SK-N-SH treated with all-trans-retinoic acid at 6 μM for 48 hours (cell line): ENCODE results near the gene IGF2R.

Experiments
- ATAC-seq: fragments of 200-7000 bp; cut with Tn5 transposase; 3 replicates; pipeline ENCODE4 v1.9.1; 2020; ENCODE audit warnings: mild to moderate bottlenecking, moderate library complexity
- ARNTL ChIP-seq: fragments of 450-650 bp; formaldehyde crosslinking; IDR thresholded peaks from 2 replicates; pipeline ENCODE4 v1.5.0; 2020; ENCODE audit warnings: low read depth, mild to moderate bottlenecking, moderate library complexity, borderline replicate concordance
- BACH2 ChIP-seq: fragments of 250-450 bp; sonication (Bioruptor Pico); IDR thresholded peaks from 2 replicates; pipeline ENCODE4 v1.9.0; 2021; ENCODE audit warnings: mild to moderate bottlenecking, borderline replicate concordance
- CSDC2 ChIP-seq: fragments of 250-450 bp; sonication (Bioruptor Pico); IDR thresholded peaks from 2 replicates; pipeline ENCODE4 v1.5.0; 2020; ENCODE audit warnings: mild to moderate bottlenecking, moderate library complexity
- ESRRG ChIP-seq: fragments of 250-450 bp; sonication (Bioruptor Pico); IDR thresholded peaks from 2 replicates; pipeline ENCODE4 v1.6.1; 2021; ENCODE audit warnings: mild to moderate bottlenecking
- GLIS3 ChIP-seq: fragments of 250-450 bp; sonication (Bioruptor Pico); IDR thresholded peaks from 2 replicates; pipeline ENCODE4 v1.5.0; 2020; ENCODE audit warnings: mild to moderate bottlenecking, moderate library complexity
- ISL1 ChIP-seq: fragments of 250-450 bp; sonication (Bioruptor Pico); IDR thresholded peaks from 2 replicates; pipeline ENCODE4 v2.1.2; 2022; ENCODE audit warnings: mild to moderate bottlenecking, moderate library complexity
- OSR1 ChIP-seq: fragments of 250-450 bp; sonication (Bioruptor Pico); IDR thresholded peaks from 2 replicates; pipeline ENCODE4 v1.8.0; 2022; ENCODE audit warnings: moderate library complexity, mild to moderate bottlenecking, inconsistent platforms
- PATZ1 ChIP-seq: fragments of 250-450 bp; sonication (Bioruptor Pico); IDR thresholded peaks from 2 replicates; pipeline ENCODE4 v1.8.0; 2020; ENCODE audit warnings: mild to moderate bottlenecking, moderate library complexity, borderline replicate concordance
- PPARA ChIP-seq: fragments of 250-450 bp; sonication (Bioruptor Pico); IDR thresholded peaks from 2 replicates; pipeline ENCODE4 v1.5.0; 2020; ENCODE audit warnings: mild to moderate bottlenecking, borderline replicate concordance
- RARB ChIP-seq: fragments of 250-450 bp; sonication (Bioruptor Pico); IDR thresholded peaks from 2 replicates; pipeline ENCODE4 v1.8.0; 2021; ENCODE audit warnings: mild to moderate bottlenecking, moderate library complexity
- TCF4 ChIP-seq: fragments of 250-450 bp; sonication (Bioruptor Pico); IDR thresholded peaks from 2 replicates; pipeline ENCODE4 v1.8.0; 2021; ENCODE audit warnings: mild to moderate bottlenecking, moderate library complexity, borderline replicate concordance
- TOX ChIP-seq: fragments of 250-450 bp; sonication (Bioruptor Pico); IDR thresholded peaks from 2 replicates; pipeline ENCODE4 v1.8.0; 2021; ENCODE audit warnings: mild to moderate bottlenecking, moderate library complexity, borderline replicate concordance
- TSHZ2 ChIP-seq: fragments of 250-450 bp; sonication (Bioruptor Pico); IDR thresholded peaks from 2 replicates; pipeline ENCODE4 v1.5.0; 2020; ENCODE audit warnings: mild to moderate bottlenecking, moderate library complexity
- ZC3H10 ChIP-seq: fragments of 250-450 bp; sonication (Bioruptor Pico); IDR thresholded peaks from 2 replicates; pipeline ENCODE4 v1.5.1; 2021; ENCODE audit warnings: mild to moderate bottlenecking, moderate library complexity
- ZFP3 ChIP-seq: fragments of 250-450 bp; sonication (Bioruptor Pico); IDR thresholded peaks from 2 replicates; pipeline ENCODE4 v1.5.0; 2020; ENCODE audit warnings: mild to moderate bottlenecking, moderate library complexity
- ZFP30 ChIP-seq: fragments of 450-650 bp; formaldehyde crosslinking; IDR thresholded peaks from 2 replicates; pipeline ENCODE4 v1.5.0; 2022; ENCODE audit warnings: mild to moderate bottlenecking, moderate library complexity
- ZNF565 ChIP-seq: fragments of 450-650 bp; formaldehyde crosslinking; conservative IDR thresholded peaks from 2 replicates; pipeline ENCODE4 v1.5.0; 2020; ENCODE audit warnings: low read depth, mild to moderate bottlenecking, moderate library complexity
- ZNF8 ChIP-seq: fragments of 450-650 bp; formaldehyde crosslinking; IDR thresholded peaks from 2 replicates; pipeline ENCODE4 v1.5.0; 2020; ENCODE audit warnings: mild to moderate bottlenecking, moderate library complexity
- TF ChIP-seq, protein P1 (sequence below): fragments of 250-450 bp; sonication (Bioruptor Pico); IDR thresholded peaks from 2 replicates; pipeline ENCODE4 v1.8.0; 2021; ENCODE audit warnings: low read depth, mild to moderate bottlenecking, moderate library complexity, borderline replicate concordance
- TF ChIP-seq, protein P2 (sequence below): fragments of 250-450 bp; sonication (Bioruptor Pico); IDR thresholded peaks from 2 replicates; pipeline ENCODE4 v1.5.1; 2021; ENCODE audit warnings: mild to moderate bottlenecking, moderate library complexity

IGF2R gene

GRCh38 chr6:159995405-159995804 is 26.5 kb downstream of the IGF2R start:
- TF ChIP-seq ZNF8 (no peak), RARB (CRISPR knock-in tag) (no peak), TSHZ2 (CRISPR knock-in tag) (no peak), TCF4 (CRISPR knock-in tag) (no peak), ZC3H10 (CRISPR knock-in tag) (no peak), ISL1 (CRISPR knock-in tag) (no peak), TOX (CRISPR knock-in tag) (no peak), BACH2 (no peak), PPARA (no peak), PATZ1 (CRISPR knock-in tag) (no peak), ESRRG (CRISPR knock-in tag) (no peak), OSR1 (CRISPR knock-in tag) (no peak), GLIS3 (CRISPR knock-in tag) (no peak)
- TF ChIP-seq, protein P1, sequence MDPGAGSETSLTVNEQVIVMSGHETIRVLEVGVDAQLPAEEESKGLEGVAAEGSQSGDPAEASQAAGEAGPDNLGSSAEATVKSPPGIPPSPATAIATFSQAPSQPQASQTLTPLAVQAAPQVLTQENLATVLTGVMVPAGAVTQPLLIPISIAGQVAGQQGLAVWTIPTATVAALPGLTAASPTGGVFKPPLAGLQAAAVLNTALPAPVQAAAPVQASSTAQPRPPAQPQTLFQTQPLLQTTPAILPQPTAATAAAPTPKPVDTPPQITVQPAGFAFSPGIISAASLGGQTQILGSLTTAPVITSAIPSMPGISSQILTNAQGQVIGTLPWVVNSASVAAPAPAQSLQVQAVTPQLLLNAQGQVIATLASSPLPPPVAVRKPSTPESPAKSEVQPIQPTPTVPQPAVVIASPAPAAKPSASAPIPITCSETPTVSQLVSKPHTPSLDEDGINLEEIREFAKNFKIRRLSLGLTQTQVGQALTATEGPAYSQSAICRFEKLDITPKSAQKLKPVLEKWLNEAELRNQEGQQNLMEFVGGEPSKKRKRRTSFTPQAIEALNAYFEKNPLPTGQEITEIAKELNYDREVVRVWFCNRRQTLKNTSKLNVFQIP (CRISPR knock-in tag), result no peak
- ATAC-seq, result no peak

- no peak for ATAC-seq
- TF ChIP-seq, protein P1 (CRISPR knock-in tag), result no peak
- TF ChIP-seq ZC3H10 (CRISPR knock-in tag) (no peak), RARB (CRISPR knock-in tag) (no peak), ZNF565 (no peak), ARNTL (CRISPR knock-in tag) (no peak), TCF4 (CRISPR knock-in tag) (no peak), TOX (CRISPR knock-in tag) (no peak), ZFP30 (CRISPR knock-in tag) (no peak), CSDC2 (CRISPR knock-in tag) (no peak), ZFP3 (CRISPR knock-in tag) (no peak), BACH2 (no peak)
- TF ChIP-seq, protein P2, sequence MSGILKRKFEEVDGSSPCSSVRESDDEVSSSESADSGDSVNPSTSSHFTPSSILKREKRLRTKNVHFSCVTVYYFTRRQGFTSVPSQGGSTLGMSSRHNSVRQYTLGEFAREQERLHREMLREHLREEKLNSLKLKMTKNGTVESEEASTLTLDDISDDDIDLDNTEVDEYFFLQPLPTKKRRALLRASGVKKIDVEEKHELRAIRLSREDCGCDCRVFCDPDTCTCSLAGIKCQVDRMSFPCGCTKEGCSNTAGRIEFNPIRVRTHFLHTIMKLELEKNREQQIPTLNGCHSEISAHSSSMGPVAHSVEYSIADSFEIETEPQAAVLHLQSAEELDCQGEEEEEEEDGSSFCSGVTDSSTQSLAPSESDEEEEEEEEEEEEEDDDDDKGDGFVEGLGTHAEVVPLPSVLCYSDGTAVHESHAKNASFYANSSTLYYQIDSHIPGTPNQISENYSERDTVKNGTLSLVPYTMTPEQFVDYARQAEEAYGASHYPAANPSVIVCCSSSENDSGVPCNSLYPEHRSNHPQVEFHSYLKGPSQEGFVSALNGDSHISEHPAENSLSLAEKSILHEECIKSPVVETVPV, result no peak
Measured at GRCh38 chr6:159996087-159996622, 27.3 kb downstream of the IGF2R start.
